H1 (cell line): ENCODE results near the gene KCNA5. TPM values are rescaled to one million over a fixed set of nuclear protein-coding genes. Genes with fewer than 3 reads are reported as not detected.

Source experiments
- ATF3 ChIP-seq: IDR thresholded peaks from 2 replicates; pipeline ENCODE4 v1.6.1; 2011; ENCODE audit warnings: low read depth, mild to moderate bottlenecking, low read length; ENCODE audit not compliant: insufficient read depth
- BRCA1 ChIP-seq: IDR thresholded peaks from 2 replicates; pipeline ENCODE4 v1.6.1; 2012; ENCODE audit warnings: low read depth, low read length, improper control_type of control experiment
- GABPA ChIP-seq: IDR thresholded peaks from 2 replicates; pipeline ENCODE4 v1.6.1; 2011; ENCODE audit warnings: mild to moderate bottlenecking, low read length, moderate library complexity, borderline replicate concordance; ENCODE audit not compliant: insufficient read depth
- HDAC6 ChIP-seq: IDR thresholded peaks from one replicate; pipeline ENCODE4 v1.7.1; 2012; ENCODE audit warnings: low read depth, mild to moderate bottlenecking, inconsistent platforms, low read length, moderate library complexity
- POU5F1 ChIP-seq: IDR thresholded peaks from 2 replicates; pipeline ENCODE4 v1.6.1; 2011; ENCODE audit warnings: low read depth, mild to moderate bottlenecking, low read length, moderate library complexity
- RNF2 ChIP-seq: fragments of 200-900, 300-1000 bp; sonication (generic); IDR thresholded peaks from 2 replicates; pipeline ENCODE4 v1.7.1; 2016; ENCODE audit warnings: borderline replicate concordance, low read depth, mild to moderate bottlenecking, antibody characterized with exemption, low read length; ENCODE audit not compliant: poor library complexity, severe bottlenecking; ENCODE audit errors: missing control alignments
- SP2 ChIP-seq: IDR thresholded peaks from 2 replicates; pipeline ENCODE4 v1.6.1; 2012; ENCODE audit warnings: mild to moderate bottlenecking, low read length, inconsistent platforms
- TAF7 ChIP-seq: optimal IDR thresholded peaks from 2 replicates; pipeline ENCODE3; 2011; ENCODE audit warnings: low read depth, mild to moderate bottlenecking, inconsistent platforms, low read length, moderate library complexity, borderline replicate concordance
- polyA plus RNA-seq, 7 experiments: library from polyadenylated mRNA; depleted of rRNA in 3 of 7; stranded (reverse) in 5 of 7; unstranded in 2 of 7; fragments of >200 nt in 5 of 7; fragments of 200-250 nt in 2 of 7; gene quantifications; 1 replicate in 5 of 7; 2 replicates in 1 of 7; 4 replicates in 1 of 7; pipeline versions ENCODE4 v1.2.1 to v1.2.3, GENCODE V29; 2011 to 2013; ENCODE audit warnings: missing spikeins in 2 of 7, mixed read lengths in 2 of 7
- total RNA-seq: library from RNA; stranded (reverse); fragmentation: NEBNext Ultra II Directional; extraction: Animal tissue kit (Norgen Biotek cat#: 25700); gene quantifications from 2 replicates; pipeline ENCODE4 v1.2.1, GENCODE V29; 2021

Gene KCNA5
- total and polyA plus RNA-seq, 2 of the 8 experiments (the other 6 are each of a cell fraction or from before 2014, with no cell fraction given), result 0.20 to 0.29 TPM

GRCh38 chr12:5017638-5018348, 25.9 kb upstream of the KCNA5 start (continued):
- TF ChIP-seq POU5F1 (no peak), TAF7 (no peak), RNF2 (no peak), SP2 (no peak), ATF3 (no peak), HDAC6 (no peak), GABPA (no peak), BRCA1 (no peak)
